ENCODE measurements around the gene C13orf46.
"Not testable (repeated sequence)": the region's sequence is repeated elsewhere in the genome, so short reads cannot be mapped to it uniquely, and the experiment has no call there.

C13orf46 gene

GRCh38 chr13:113991676-113992179 is 17.9 kb upstream of the C13orf46 start:
- DNase-seq = no peak

DNA sequence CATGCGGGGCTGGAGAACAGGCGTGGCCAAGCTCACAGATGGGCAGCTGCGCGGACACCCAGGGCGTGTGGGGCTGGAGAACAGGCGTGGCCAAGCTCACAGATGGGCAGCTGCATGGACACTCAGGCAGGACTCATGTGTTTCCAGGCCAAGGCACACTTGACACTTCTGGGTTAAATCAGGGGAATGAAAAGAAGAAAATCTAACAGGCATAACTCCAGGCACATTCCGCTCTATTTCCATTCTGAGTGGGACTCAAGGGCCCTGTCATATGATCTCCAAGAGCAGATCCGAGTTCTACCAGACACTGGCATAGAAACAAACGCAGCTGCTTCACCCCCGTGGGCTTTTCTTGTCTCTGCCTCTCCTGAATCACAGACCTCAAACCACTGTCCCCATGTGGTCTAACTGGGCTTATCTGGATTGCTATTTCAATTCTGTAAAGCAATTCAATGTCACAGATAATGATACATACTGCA is 17.4 kb upstream of the C13orf46 start:
- DNase-seq = no peak

- no peak for DNase-seq
Observed at GRCh38 chr13:113990321-113990837, 16.5 kb upstream of the C13orf46 start.

- DNase-seq = no peak
Observed at GRCh38 chr13:113989585-113990300, 15.9 kb upstream of the C13orf46 start.

DNA sequence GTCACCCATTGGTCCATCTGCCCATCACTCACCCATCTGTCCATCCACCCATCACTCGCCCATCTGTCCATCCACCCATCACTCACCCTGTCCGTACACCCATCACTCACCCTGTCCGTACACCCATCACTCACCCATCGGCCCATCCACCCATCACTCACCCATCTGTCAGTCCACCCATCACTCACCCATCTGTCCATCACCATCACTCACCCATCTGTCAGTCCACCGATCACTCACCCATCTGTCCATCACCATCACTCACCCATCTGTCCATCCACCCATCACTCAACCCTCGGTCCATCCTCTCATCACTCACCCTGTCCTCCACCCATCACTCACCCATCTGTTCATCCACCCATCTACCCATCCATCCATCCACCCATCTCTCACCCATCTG is 15.0 kb upstream of the C13orf46 start:
- not testable (repeated sequence) for DNase-seq

DNA sequence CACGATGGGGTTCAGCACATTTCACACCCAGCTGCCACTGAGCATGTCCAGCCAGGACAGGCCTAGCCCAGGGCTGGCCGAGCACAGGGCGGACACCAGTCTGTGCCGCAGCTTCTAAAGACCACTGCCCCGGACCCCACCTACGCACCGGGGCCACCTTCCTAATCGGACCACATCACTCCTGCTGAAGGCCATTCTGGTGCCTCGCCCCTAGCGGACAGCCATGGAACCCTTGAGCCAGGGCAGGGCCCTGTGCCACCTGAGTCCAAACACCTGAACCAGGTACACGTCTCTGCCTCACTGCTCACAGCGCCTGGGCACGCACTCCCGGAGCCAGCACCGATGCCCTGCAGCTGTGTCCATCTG is 8.4 kb upstream of the C13orf46 start:
- no peak for DNase-seq

DNA sequence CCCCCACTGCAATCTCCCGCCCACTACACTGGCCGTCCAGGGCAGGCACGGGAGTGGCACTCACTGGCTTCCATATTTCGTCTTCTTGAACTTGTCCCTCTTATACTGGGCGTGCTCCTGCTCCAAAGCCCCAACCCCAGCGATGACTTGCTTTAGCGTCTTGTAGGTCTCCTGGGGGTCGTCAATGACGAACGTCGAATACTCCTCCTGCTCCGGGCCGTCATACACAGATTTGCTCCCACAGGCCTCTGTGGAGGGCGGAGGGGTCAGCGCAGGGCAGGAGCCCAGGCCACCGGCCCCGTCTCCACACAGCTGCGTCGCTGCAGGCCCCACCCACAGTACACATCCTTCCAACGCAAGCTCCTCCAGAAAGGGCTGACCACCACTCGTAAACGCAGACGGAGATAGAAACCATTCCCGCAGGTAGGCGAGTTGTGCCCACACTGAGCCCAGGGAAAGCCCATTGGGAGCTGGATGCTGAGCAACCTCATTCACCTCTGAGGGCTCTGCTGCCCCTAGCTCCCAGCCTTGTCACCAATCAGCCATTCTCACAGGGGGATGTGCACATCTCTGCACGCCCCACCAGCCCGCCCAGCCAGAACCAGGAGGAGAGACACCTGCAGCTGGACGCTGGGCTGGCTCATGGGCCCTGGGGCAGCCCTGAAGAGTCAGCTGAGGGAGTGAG is 7.9 kb upstream of the C13orf46 start:
- DNase-seq = no peak

DNA sequence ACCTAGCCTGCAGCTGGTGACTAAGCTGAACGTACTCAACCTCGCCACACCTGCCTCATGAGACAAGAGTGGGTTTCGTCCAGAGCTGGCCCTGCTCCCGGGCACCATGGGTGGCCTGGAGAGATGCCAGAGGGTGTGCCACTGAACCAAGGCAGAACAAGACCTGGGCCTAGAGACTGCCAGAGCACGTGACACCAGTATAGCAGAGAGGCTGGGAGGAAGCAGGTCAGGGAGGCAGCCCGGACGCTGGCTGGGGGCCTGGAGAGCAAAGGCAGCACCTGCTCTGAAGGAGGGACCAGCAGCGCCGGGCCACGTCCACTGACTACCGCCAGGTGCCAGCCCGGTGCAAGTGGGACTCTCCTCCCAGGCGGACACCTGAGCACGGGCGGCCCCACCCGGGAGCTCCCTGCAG is 7.3 kb upstream of the C13orf46 start:
- DNase-seq = no peak

- no peak for DNase-seq
Observed at GRCh38 chr13:113980489-113981064, 6.7 kb upstream of the C13orf46 start.

DNA sequence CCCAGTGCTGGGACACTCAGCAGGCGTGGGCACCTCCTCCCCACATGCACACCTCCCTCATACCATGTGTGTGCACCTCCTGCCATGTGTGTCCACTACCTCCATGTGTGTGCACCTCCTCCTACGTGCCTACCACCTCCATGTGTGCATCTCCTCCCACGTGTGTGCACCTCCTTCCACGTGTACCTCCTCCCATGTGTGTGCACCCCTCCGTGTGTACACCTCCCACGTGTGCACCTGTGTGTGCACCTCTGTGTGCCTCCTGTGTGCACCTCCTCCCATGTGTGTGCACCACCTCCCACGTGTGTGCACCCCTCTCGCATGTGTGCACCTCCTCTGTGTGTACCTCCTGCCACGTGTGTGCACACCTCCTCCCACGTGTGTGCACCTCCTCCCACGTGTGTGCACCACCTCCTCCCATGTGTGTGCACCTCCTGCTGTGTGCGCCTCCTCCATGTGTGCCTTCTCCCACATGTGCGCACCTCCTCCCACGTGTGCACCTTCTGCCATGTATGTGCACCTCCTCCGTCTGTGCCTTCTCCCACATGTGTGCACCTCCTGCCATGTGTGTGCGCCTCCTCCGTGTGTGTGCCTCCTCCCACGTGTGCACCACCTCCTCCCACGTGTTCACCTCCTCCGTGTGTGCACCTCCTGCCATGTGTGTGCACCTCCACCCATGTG is 6.1 kb upstream of the C13orf46 start:
- no peak for DNase-seq

DNA sequence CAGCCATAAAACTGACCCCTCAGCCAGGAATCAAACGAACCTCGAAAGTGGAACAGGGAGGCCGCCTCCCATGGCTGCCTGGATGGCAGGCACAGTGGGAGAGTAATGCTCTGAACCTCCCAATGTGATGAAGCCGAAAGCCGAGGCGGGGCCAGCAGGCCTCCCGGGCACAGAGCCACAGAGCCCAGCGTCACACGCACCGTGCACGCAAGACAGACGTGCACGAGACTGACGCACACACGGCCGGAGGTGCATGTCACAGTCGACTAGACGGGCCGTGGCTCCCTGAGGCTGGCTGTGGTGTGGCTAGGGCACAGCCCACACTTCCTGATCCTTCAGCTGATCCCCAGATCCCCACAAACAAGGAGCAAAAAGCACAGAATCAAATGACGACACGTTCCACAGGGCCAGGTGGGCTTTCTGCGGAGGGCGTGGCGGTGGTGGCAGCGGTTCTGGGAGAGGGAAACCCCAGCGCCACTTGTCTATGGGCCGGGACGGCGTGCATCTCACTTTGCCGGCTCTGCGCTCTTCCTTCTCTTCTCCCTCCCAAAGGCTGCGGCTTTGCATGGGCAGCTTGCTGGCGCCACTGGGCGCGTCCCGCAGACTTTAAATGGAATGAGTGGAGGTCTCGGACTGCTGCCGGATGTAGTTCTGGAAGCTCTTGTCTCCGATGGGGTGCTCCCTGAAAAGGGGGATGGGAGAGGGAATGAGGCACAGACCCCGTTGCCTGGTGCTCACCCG is 5.0 kb upstream of the C13orf46 start:
- no peak for DNase-seq

DNA sequence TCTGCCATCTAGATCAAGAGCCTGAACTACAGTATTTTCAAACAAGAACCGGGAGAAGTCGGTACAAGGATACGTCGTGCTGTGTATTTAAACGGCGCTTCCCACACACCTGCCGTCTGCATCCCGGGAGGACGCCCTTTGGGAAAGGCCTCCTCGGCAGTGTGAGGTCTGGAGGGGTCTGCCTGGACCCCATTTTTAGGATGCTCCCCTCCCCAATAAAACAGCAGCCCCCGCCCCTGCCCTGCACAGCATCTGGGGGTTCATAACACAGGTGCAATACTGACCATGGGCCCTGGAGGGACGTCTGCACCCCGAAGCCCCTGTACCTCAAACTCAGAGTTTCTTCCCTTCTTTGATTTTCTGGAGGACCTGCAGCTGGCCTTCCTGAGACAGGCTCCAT is 4.1 kb upstream of the C13orf46 start:
- DNase-seq = no peak

DNA sequence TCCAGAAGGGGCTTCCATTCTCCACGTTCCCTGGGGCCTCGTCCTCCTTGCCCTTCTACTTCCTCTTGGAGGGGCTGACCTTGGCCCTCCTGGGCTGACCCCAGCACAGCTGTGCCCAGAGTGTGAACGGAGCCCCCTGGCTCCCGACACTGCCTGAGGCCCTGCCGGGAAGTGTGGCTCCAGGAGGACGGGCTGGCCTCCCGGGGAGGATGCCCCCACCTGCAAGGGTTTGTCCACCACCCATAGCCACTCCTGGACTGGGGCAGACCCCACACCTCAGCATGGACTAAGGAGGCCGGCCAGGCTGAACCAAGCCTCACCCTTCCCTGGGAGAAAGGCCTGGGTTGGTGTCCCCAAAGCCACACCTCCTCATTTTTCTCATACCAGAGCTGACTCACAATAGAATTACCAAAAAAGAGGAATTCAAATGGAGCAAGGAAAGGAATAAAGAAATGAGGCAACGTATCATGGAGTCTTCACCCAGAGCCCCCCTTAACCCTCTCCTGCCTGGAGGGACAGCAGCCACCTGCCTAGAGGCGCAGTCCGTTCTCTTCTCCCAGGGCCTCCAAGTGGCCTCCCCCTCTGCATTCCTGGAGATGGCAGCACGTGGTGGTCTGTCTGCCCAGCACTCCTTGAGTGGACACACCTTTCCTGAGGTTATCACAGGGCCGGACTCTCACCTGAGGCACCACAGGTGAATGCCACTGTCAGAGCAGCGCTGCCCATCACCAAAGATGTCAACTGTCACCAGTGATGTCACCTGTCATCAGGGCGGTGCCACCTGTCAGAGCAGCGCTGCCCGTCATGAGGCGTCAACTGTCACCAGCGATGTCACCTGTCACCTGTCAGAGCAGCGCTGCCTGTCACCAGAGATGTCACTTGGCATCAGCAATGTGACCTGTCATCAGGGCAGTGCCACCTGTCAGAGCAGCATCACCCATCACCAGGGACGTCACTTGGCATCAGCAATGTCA is 3.1 kb upstream of the C13orf46 start:
- DNase-seq = no peak

- no peak for DNase-seq
Observed at GRCh38 chr13:113975416-113975815, 1.5 kb upstream of the C13orf46 start.

DNA sequence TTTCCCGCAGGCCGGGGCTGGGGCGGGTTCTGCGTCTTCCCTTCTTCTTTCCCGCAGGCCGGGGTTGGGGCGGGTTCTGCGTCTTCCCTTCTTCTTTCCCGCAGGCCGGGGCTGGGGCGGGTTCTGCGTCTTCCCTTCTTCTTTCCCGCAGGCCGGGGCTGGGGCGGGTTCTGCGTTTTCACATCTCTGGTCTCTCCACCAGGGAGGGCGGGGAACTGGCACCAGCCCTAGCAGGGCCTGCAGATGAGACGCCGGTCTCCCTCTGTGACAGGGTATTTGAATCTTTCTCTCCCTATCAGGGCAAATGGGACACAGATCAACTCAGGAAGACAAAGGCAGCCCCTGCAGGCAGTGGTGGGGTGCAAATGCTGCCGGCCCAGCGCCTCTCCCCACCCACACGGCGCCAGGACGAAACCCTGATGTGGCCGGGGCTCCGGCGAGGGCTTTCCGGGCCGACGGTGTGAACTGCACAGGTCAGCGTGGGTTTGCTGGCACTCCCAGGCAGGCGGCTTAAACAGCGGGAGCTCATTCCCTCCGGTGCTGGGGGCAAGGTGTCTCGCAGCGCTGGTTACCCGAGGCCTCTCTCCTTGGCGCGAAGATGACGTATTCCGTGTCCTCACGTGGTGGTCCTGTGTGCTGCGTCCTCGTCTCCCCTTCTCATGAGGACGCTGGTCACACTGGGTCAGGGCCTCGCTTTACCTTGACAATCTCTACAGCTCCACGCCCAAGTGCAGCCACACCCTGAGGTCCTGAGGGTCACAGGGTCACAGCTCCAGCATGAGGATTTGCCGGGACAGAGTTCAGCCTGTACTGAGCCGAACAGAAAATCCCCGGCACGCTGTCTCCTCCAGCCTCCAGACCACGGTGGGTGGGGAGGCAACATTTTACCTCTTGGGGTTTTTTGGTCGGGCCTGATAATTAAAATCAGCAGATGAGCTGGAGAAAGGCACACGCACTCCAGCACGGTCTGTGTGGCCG is 717 bp upstream of the C13orf46 start:
- no peak for DNase-seq

DNA sequence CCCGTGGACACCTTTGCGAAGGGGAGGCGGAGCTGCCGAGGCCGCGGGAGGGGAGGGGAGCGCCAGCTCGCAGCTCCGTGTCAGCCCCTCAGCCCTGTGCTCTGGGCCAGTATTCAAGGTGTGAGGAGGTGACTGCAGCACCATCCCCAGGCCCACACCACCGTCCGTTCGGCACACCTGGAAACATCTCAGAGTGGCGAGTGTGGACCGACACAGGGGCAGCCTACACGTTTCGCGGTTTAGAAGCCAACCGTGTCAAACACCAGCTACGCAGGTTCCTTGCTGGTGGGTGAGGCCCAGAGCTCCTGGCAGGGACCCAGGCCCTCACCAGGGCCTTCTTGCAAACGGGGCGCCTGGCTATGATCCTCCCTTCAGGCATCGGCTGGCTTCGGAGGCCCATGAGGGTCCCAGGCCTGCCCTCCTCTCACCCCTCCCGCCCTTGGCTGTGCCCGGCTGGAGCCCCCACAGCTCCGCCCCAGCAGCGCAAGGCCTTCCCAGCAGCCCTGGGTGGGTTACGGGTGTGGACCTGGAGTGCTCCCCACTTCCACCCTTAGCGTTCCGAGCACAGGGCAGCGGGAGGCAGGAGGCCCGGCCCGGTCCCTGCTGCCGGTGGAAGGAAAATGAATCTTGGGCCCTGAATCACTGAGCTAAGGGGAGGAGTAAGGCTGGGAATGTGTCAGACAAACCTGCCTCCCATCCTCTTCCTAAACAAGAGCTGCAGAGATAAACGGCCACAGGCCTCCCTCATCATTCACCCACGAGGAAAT is 1.2 kb downstream of the C13orf46 start:
- DNase-seq = no peak

- no peak for DNase-seq
Observed at GRCh38 chr13:113971471-113972231, 2.2 kb downstream of the C13orf46 start.

DNA sequence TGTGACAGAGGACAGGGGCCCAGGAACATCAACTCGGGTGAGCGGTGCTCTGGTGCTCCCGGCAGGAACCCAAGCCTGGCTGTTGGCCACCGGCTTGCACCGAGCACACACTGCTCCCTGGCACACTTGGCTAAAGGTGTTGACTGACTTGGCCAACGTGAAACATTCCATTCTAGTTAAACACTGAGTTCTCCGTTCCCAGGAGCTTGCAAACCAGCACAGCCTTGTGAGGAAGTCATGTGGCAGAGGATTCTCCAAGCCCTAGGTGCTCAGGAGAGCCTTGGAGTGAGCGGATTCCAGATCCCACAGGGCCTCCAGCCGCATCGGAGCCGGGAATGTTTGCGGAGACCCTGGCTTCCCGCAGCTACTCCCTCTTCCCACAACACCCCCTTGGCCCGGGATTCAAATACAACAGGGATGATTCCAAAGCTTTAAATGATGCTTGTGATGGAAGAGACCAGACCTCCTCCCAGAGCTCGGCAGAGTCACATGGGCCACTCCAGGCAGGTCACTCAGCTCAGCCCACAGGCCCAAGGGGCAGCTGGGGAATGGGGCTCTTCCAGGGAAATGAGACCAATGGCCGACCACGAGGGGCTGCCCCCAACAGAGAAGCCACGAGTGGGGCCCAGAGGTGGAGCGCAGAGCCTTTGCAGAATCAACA is 2.9 kb downstream of the C13orf46 start:
- no peak for DNase-seq
